Loucy (cell line): Measurements from ENCODE around the gene SLC34A3.

Experiments used
- H2AFZ ChIP-seq: fragments of 200-600 bp; sonication (generic); 2 replicates; pipeline ENCODE4 v1.6.0; 2016; ENCODE audit warnings: antibody characterized with exemption, mild to moderate bottlenecking, low read length, moderate library complexity
- H3F3A ChIP-seq: fragments of 200-600 bp; 2 replicates; pipeline ENCODE4 v1.6.0; 2016; ENCODE audit warnings: antibody characterized with exemption, low read depth, mild to moderate bottlenecking
- H3K27me3 ChIP-seq: fragments of 200-600 bp; sonication (generic); 2 replicates; pipeline ENCODE4 v1.6.1; 2014; ENCODE audit warnings: low read length, mild to moderate bottlenecking; ENCODE audit not compliant: insufficient read depth, poor library complexity, severe bottlenecking
- H3K36me3 ChIP-seq: fragments of 200-600 bp; sonication (generic); 2 replicates; pipeline ENCODE4 v1.6.1; 2016; ENCODE audit warnings: low read length; ENCODE audit not compliant: insufficient read depth
- H3K4me1 ChIP-seq: fragments of 200-600 bp; sonication (generic); 2 replicates; pipeline ENCODE4 v1.5.1; 2014; ENCODE audit warnings: low read length, mild to moderate bottlenecking; ENCODE audit not compliant: insufficient read depth, poor library complexity, severe bottlenecking
- H3K4me2 ChIP-seq: fragments of 200-600 bp; sonication (generic); 2 replicates; pipeline ENCODE4 v1.6.0; 2014; ENCODE audit warnings: antibody characterized with exemption, low read length, low read depth, mild to moderate bottlenecking; ENCODE audit not compliant: poor library complexity, severe bottlenecking
- H3K4me3 ChIP-seq: fragments of 200-600 bp; sonication (generic); 2 replicates; pipeline ENCODE4 v1.5.1; 2014; ENCODE audit warnings: low read length, mild to moderate bottlenecking, mixed read lengths; ENCODE audit not compliant: poor library complexity, severe bottlenecking
- H3K79me2 ChIP-seq: fragments of 200-600 bp; sonication (generic); 2 replicates; pipeline ENCODE4 v1.6.1; 2014; ENCODE audit warnings: low read length; ENCODE audit not compliant: insufficient read depth
- H3K9ac ChIP-seq: fragments of 200-600 bp; sonication (generic); 2 replicates; pipeline ENCODE4 v1.6.0; 2014; ENCODE audit warnings: mild to moderate bottlenecking, low read depth, low read length, moderate library complexity; ENCODE audit not compliant: poor library complexity, severe bottlenecking
- H3K9me2 ChIP-seq: fragments of 200-600 bp; sonication (generic); replicated peaks from 2 replicates; pipeline ENCODE4 v1.6.1; 2016; ENCODE audit warnings: low read depth, low read length, mixed read lengths
- H3K9me3 ChIP-seq: fragments of 200-600 bp; sonication (generic); 2 replicates; pipeline ENCODE4 v1.6.1; 2014; ENCODE audit warnings: mild to moderate bottlenecking, antibody characterized with exemption, low read length, low read depth; ENCODE audit not compliant: insufficient read depth
- H4K20me1 ChIP-seq: fragments of 200-600 bp; sonication (generic); 2 replicates; pipeline ENCODE4 v1.6.0; 2014; ENCODE audit warnings: antibody characterized with exemption, low read length, mild to moderate bottlenecking; ENCODE audit not compliant: insufficient read depth, poor library complexity, severe bottlenecking
- EZH2phosphoT487 ChIP-seq: fragments of 200-600 bp; IDR thresholded peaks from 2 replicates; pipeline ENCODE4 v1.6.1; 2018; ENCODE audit warnings: antibody characterized with exemption, mild to moderate bottlenecking, moderate library complexity, borderline replicate concordance
- TF ChIP-seq, protein P1 (sequence below): fragments of 200-600 bp; sonication (generic); conservative IDR thresholded peaks from 2 replicates; pipeline ENCODE4 v1.5.1; 2014; ENCODE audit warnings: mild to moderate bottlenecking, antibody characterized with exemption, low read length

The SLC34A3 gene

DNA sequence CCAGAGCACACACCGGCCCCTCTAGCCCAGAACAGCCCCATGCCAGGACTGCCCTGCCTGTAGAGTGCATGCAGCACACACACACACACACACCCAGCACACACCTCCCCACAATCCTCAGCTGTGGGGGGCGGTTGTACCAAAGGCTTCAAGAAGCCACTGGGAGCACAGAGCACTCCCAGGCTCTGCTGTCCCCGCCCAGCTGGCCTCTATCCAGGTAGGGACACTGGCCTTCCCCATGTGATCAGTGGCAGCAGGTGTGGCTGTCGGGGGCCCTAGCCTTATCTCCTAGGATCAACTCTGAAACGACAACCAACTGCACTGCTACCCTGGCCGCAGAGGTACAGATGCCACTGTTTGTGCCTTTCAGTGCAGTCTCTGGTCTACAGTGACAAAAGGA lies 44.3 kb upstream of the SLC34A3 start:
- peak overlapping the region; percentile 96 for H3K4me3 ChIP-seq
- TF ChIP-seq, protein P1, sequence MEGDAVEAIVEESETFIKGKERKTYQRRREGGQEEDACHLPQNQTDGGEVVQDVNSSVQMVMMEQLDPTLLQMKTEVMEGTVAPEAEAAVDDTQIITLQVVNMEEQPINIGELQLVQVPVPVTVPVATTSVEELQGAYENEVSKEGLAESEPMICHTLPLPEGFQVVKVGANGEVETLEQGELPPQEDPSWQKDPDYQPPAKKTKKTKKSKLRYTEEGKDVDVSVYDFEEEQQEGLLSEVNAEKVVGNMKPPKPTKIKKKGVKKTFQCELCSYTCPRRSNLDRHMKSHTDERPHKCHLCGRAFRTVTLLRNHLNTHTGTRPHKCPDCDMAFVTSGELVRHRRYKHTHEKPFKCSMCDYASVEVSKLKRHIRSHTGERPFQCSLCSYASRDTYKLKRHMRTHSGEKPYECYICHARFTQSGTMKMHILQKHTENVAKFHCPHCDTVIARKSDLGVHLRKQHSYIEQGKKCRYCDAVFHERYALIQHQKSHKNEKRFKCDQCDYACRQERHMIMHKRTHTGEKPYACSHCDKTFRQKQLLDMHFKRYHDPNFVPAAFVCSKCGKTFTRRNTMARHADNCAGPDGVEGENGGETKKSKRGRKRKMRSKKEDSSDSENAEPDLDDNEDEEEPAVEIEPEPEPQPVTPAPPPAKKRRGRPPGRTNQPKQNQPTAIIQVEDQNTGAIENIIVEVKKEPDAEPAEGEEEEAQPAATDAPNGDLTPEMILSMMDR, result no peak
- TF ChIP-seq EZH2phosphoT487, result no peak
- H3K27me3 ChIP-seq, result no peaks in the 10 kb centered on the region
- peaks cover 54% of the 10 kb centered on the region for H3K79me2 ChIP-seq
- H3K9me3 ChIP-seq, result no peaks in the 10 kb centered on the region
- peaks cover 20% of the 10 kb centered on the region for H3K4me1 ChIP-seq
- H3K9me2 ChIP-seq, result no peaks in the 10 kb centered on the region
- peaks cover 8% of the 10 kb centered on the region; the same call in 1 of the 2 replicates for H3F3A ChIP-seq
- H3K4me2 ChIP-seq, result peak overlapping the region; percentile 91
- H3K9ac ChIP-seq, result no peak overlapping the region
- peaks cover 26% of the 10 kb centered on the region for H4K20me1 ChIP-seq
- H3K36me3 ChIP-seq, result peaks cover 15% of the 10 kb centered on the region; the same call in 1 of the 2 replicates
- H2AFZ ChIP-seq, result no peak overlapping the region

DNA sequence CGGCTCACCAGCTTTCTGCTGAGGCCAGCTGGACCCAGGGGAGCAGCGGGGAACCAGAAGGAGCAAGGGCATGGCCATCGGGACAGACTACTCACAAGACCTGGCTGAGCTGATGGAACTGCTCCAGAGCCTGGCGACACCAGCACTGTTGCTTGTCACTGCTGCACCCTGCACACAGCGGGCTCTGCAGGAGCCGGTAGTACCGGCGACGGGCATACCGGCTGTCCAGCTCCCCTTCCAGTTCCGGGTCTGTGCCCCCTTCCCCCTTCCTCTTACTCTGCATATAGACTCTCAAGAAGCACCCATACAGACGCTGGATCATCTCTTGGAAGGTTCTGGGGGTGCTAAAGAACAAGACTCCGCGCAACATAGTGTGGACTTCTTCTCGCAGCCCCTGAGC lies 43.3 kb upstream of the SLC34A3 start:
- Histone ChIP-seq H3K9me3 (no peaks in the 10 kb centered on the region), H3K27me3 (no peaks in the 10 kb centered on the region), H3K4me3 (peak overlapping the region; percentile 96), H3K4me1 (peaks cover 20% of the 10 kb centered on the region), H3K4me2 (peak overlapping the region; percentile 91), H2AFZ (no peak overlapping the region), H3K36me3 (peaks cover 15% of the 10 kb centered on the region; the same call in 1 of the 2 replicates), H3K9ac (peak overlapping the region; percentile 88), H3K9me2 (no peaks in the 10 kb centered on the region), H3K79me2 (peaks cover 55% of the 10 kb centered on the region), H3F3A (peaks cover 8% of the 10 kb centered on the region; the same call in 1 of the 2 replicates), H4K20me1 (peaks cover 26% of the 10 kb centered on the region)
- TF ChIP-seq EZH2phosphoT487, result no peak
- TF ChIP-seq, protein P1, result no peak

- Histone ChIP-seq H3K9ac (peak overlapping the region; percentile 88), H3K9me2 (no peaks in the 10 kb centered on the region), H3F3A (peaks cover 8% of the 10 kb centered on the region; the same call in 1 of the 2 replicates), H3K4me3 (peak overlapping the region; percentile 96), H3K4me1 (peaks cover 20% of the 10 kb centered on the region), H2AFZ (peak overlapping the region; percentile 80), H3K4me2 (peak overlapping the region; percentile 91), H3K79me2 (peaks cover 55% of the 10 kb centered on the region), H3K27me3 (no peaks in the 10 kb centered on the region), H3K9me3 (no peaks in the 10 kb centered on the region), H4K20me1 (peaks cover 26% of the 10 kb centered on the region), H3K36me3 (peaks cover 12% of the 10 kb centered on the region; the same call in 1 of the 2 replicates)
- TF ChIP-seq EZH2phosphoT487, result no peak
- TF ChIP-seq, protein P1, result no peak
These were observed 42.6 kb upstream of the SLC34A3 start for GRCh38 chr9:137188086-137188489.
